KMS-11 (cell line): ENCODE results near the gene AGAP4.
"Not testable (repeated sequence)": the region's sequence is repeated elsewhere in the genome, so short reads cannot be mapped to it uniquely, and the experiment has no call there.

Experiments
- H2AFZ ChIP-seq: fragments of 200-600 bp; sonication (generic); 2 replicates; pipeline ENCODE4 v1.6.1; 2016; ENCODE audit warnings: antibody characterized with exemption, mixed run types, low read depth
- H3K27ac ChIP-seq: fragments of 200-600 bp; sonication (generic); 2 replicates; pipeline ENCODE4 v1.6.1; 2016; ENCODE audit warnings: mild to moderate bottlenecking, mixed run types
- H3K27me3 ChIP-seq: fragments of 200-600 bp; sonication (generic); 2 replicates; pipeline ENCODE4 v1.6.1; 2017; ENCODE audit warnings: mild to moderate bottlenecking, low read depth, mixed run types, moderate library complexity; ENCODE audit not compliant: insufficient read depth
- H3K36me3 ChIP-seq: fragments of 200-600 bp; sonication (generic); 2 replicates; pipeline ENCODE4 v1.6.1; 2017; ENCODE audit warnings: mild to moderate bottlenecking, mixed run types; ENCODE audit not compliant: insufficient read depth
- H3K4me1 ChIP-seq: fragments of 200-600 bp; sonication (generic); 2 replicates; pipeline ENCODE4 v1.6.1; 2016; ENCODE audit warnings: mild to moderate bottlenecking, low read depth, mixed run types; ENCODE audit not compliant: poor library complexity, severe bottlenecking
- H3K4me2 ChIP-seq: fragments of 200-600 bp; sonication (generic); 2 replicates; pipeline ENCODE4 v1.7.0; 2016; ENCODE audit warnings: mild to moderate bottlenecking, mixed run types
- H3K4me3 ChIP-seq: fragments of 200-600 bp; sonication (generic); IDR thresholded peaks from 2 replicates; pipeline ENCODE4 v1.6.1; 2017; ENCODE audit warnings: low read depth, low read length, mixed read lengths; ENCODE audit not compliant: insufficient read depth
- H3K79me2 ChIP-seq: fragments of 200-600 bp; sonication (generic); 2 replicates; pipeline ENCODE4 v1.6.1; 2016; ENCODE audit warnings: low read depth, mixed run types; ENCODE audit not compliant: insufficient read depth
- H3K9ac ChIP-seq: fragments of 200-600 bp; sonication (generic); 2 replicates; pipeline ENCODE4 v1.6.1; 2016; ENCODE audit warnings: mild to moderate bottlenecking, mixed run types
- H4K20me1 ChIP-seq: fragments of 200-600 bp; sonication (generic); 2 replicates; pipeline ENCODE4 v1.6.1; 2016; ENCODE audit warnings: mild to moderate bottlenecking, mixed run types; ENCODE audit not compliant: insufficient read depth
- CTCF ChIP-seq: fragments of 200-600 bp; sonication (generic); conservative IDR thresholded peaks from 2 replicates; pipeline ENCODE4 v1.6.1; 2017; ENCODE audit warnings: low read depth, mild to moderate bottlenecking, antibody characterized with exemption, low read length, moderate library complexity, mixed read lengths

Gene AGAP4

GRCh38 chr10:45820107-45820830, 27.0 kb downstream of the AGAP4 start:
- not testable (repeated sequence) for H3K4me3 ChIP-seq

DNA sequence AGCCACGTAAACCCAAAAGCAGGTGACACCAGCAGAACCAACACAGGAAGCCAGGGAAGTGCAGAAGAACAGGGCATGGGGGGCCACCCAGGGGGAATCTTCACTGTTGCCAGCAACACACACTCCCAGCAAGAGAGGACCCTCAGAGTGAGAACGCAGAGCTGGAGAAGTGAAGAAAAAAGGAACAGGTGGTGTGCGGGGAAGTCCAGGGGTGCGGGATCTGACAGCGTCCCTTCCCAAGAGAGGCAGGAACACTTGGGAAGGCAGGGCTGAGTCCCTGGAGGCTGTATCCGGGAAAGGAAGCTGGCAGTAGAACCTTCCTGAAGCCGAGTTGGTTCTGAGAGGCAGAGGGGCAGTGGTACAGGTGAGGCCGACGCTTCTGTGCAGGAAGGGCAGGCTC, 27.7 kb downstream of the AGAP4 start:
- no peak overlapping the region for H3K27ac ChIP-seq
- H3K4me1 ChIP-seq = no peaks in the 10 kb centered on the region
- no peak overlapping the region for H2AFZ ChIP-seq
- no peak overlapping the region for H3K9ac ChIP-seq
- H4K20me1 ChIP-seq = no peaks in the 10 kb centered on the region
- H3K36me3 ChIP-seq = no peaks in the 10 kb centered on the region
- no peak overlapping the region for H3K4me3 ChIP-seq
- no peaks in the 10 kb centered on the region for H3K79me2 ChIP-seq
- no peak for TF ChIP-seq CTCF
- H3K27me3 ChIP-seq = no peaks in the 10 kb centered on the region
- no peak overlapping the region for H3K4me2 ChIP-seq

More at GRCh38 chr10:45820107-45820830, 27.0 kb downstream of the AGAP4 start:
- not testable (repeated sequence) for H3K9ac ChIP-seq, H3K79me2 ChIP-seq, H4K20me1 ChIP-seq, H3K36me3 ChIP-seq, H3K4me1 ChIP-seq, H2AFZ ChIP-seq, H3K27ac ChIP-seq, H3K4me2 ChIP-seq, H3K27me3 ChIP-seq

DNA sequence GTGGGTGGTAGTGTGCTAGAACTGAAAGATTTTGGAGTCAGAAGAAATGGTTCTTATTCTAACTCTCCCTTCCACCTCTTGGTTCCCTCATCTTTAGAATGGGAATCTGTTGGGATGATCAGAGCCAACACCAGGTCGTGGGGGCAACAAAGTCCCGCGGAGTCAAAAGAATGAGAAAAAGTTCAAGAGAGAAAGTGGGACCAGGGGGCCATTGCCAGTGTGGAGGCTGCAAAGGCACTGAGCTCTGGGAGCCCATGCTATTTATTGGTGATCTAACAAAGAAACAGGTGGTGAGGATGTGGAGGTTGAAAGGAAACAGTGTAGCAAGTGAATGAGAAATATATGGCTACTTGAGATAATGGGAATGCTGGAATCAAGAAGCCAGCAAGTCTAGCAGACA, 29.4 kb downstream of the AGAP4 start:
- Histone ChIP-seq H3K27ac (no peak overlapping the region), H3K79me2 (no peaks in the 10 kb centered on the region), H2AFZ (no peak overlapping the region), H3K4me3 (no peak overlapping the region), H3K4me2 (no peak overlapping the region), H3K36me3 (no peaks in the 10 kb centered on the region), H3K27me3 (no peaks in the 10 kb centered on the region), H3K9ac (no peak overlapping the region), H3K4me1 (no peaks in the 10 kb centered on the region), H4K20me1 (no peaks in the 10 kb centered on the region)
- no peak for TF ChIP-seq CTCF

GRCh38 chr10:45817130-45817859, 30.0 kb downstream of the AGAP4 start:
- Histone ChIP-seq H2AFZ (no peak overlapping the region), H4K20me1 (no peaks in the 10 kb centered on the region), H3K36me3 (no peaks in the 10 kb centered on the region), H3K9ac (no peak overlapping the region), H3K79me2 (no peaks in the 10 kb centered on the region), H3K4me2 (no peak overlapping the region), H3K27me3 (no peaks in the 10 kb centered on the region), H3K4me3 (no peak overlapping the region), H3K27ac (no peak overlapping the region), H3K4me1 (no peaks in the 10 kb centered on the region)
- no peak for TF ChIP-seq CTCF

GRCh38 chr10:45814146-45814545, 33.2 kb downstream of the AGAP4 start:
- not testable (repeated sequence) for H3K4me3 ChIP-seq, H3K27me3 ChIP-seq, H3K79me2 ChIP-seq, H3K9ac ChIP-seq, H3K36me3 ChIP-seq, H2AFZ ChIP-seq, H4K20me1 ChIP-seq, H3K27ac ChIP-seq, H3K4me2 ChIP-seq, H3K4me1 ChIP-seq

DNA sequence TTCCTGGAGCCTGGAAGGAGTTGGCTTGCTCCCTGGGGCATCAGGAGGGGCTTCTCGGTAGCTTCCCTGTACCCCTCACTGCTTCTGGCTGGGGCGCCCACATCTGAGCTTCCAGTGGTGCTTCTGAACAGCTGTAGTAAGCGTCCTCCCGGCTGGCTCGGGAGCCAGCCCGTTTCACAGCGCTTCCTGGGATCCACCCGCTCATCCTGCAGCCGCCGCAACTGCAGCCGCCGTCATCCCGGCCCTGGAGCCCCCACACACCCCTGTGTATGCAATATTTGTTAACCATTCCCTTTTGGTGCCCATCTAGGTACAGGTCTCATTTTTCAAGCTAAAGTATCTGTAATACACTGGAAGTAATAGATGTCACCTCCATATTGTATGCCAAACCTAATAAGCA, 34.3 kb downstream of the AGAP4 start:
- not testable (repeated sequence) for H3K27ac ChIP-seq, H3K4me2 ChIP-seq, H3K9ac ChIP-seq, H3K4me1 ChIP-seq, H3K79me2 ChIP-seq, H2AFZ ChIP-seq, H3K36me3 ChIP-seq, H4K20me1 ChIP-seq, H3K27me3 ChIP-seq, H3K4me3 ChIP-seq
